GM12874 (cell line): Measurements from ENCODE around the gene TRAPPC12.

Experiments
- CTCF ChIP-seq: IDR thresholded peaks from 2 replicates; pipeline ENCODE4 v1.5.1; 2011; ENCODE audit warnings: low read depth, mild to moderate bottlenecking, control low read depth, low read length, moderate library complexity; ENCODE audit not compliant: insufficient read depth

TRAPPC12 gene

GRCh38 chr2:3430172-3430571 is 50.7 kb downstream of the TRAPPC12 start:
- TF ChIP-seq CTCF: no peak

GRCh38 chr2:3430740-3431490 is 51.4 kb downstream of the TRAPPC12 start:
- no peak for TF ChIP-seq CTCF

- TF ChIP-seq CTCF: no peak
Observed at GRCh38 chr2:3432067-3432466, 52.6 kb downstream of the TRAPPC12 start.

GRCh38 chr2:3432693-3433338 is 53.3 kb downstream of the TRAPPC12 start:
- TF ChIP-seq CTCF: no peak

DNA sequence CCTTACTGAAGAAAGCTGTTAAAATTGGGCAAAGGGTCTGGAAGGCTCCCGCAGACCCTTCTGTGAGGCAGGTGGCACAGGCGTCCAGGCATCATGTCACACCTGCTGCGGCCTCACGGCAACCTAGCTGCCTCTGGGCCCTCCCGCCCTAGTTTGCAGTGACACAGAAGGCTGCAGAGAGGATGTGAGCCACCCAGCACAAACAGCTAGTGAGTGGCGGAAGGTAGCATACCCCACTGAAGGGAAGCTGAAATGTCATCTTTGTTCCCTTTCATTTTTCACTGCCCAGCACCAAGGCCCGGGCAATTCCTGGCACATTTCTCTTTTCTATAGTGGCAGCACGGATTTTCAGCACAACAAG is 53.8 kb downstream of the TRAPPC12 start:
- no peak for TF ChIP-seq CTCF

GRCh38 chr2:3433776-3434400 is 54.4 kb downstream of the TRAPPC12 start:
- TF ChIP-seq CTCF: no peak

DNA sequence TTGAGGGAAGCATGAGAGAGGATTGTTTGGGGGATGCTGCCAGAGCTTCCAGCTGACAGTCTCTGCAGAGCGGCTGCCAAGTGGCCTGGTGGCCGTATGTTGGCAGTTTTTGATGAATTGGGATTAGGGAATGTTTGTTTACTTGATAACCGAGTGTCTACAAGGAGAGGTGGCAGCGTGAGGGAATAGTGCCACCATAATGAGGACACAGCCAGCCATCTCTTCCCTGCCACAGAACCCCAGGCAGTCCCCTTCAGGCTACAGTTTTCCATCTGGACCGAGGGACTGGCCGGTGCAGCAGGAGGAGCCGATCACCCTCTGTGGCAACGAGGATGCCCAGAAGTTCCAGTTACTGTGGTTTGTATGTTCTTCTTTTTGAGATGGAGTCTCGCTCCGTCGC is 55.2 kb downstream of the TRAPPC12 start:
- no peak for TF ChIP-seq CTCF
